A549 (cell line): Measurements from ENCODE around the gene HDC.

ENCODE experiments used
- BHLHE40 ChIP-seq: IDR thresholded peaks from 2 replicates; pipeline ENCODE4 v1.6.1; 2012; ENCODE audit warnings: low read depth, low read length, inconsistent platforms
- CHD2 ChIP-seq: fragments of 150-350 bp; IDR thresholded peaks from 2 replicates; pipeline ENCODE4 v1.6.1; 2014; ENCODE audit warnings: low read length; ENCODE audit not compliant: partially characterized antibody
- CHD4 ChIP-seq: fragments of 200-600 bp; sonication (generic); IDR thresholded peaks from 2 replicates; pipeline ENCODE4 v1.6.1; 2016; ENCODE audit warnings: antibody characterized with exemption, mild to moderate bottlenecking, borderline replicate concordance
- CTCF ChIP-seq: fragments of >200 bp; sonication (Bioruptor Twin); formaldehyde crosslinking; IDR thresholded peaks from 3 replicates; pipeline ENCODE4 v1.5.1; 2016
- JUN ChIP-seq, 2 experiments: fragments of >200 bp; sonication (Bioruptor Twin); formaldehyde crosslinking; IDR thresholded peaks; 2 replicates in 1 of 2; 3 replicates in 1 of 2; pipeline ENCODE4 v1.6.1; 2016 to 2017
- JUNB ChIP-seq: fragments of >200 bp; sonication (Bioruptor Twin); formaldehyde crosslinking; IDR thresholded peaks from 2 replicates; pipeline ENCODE4 v1.6.1; 2016
- PHF8 ChIP-seq: fragments of 200-600 bp; sonication (generic); IDR thresholded peaks from 2 replicates; pipeline ENCODE4 v1.6.1; 2016; ENCODE audit warnings: low read depth, mild to moderate bottlenecking, antibody characterized with exemption, moderate library complexity, borderline replicate concordance
- POLR2A ChIP-seq: IDR thresholded peaks from 2 replicates; pipeline ENCODE4 v1.6.1; 2012; ENCODE audit warnings: mild to moderate bottlenecking, low read length
- POLR2AphosphoS2 ChIP-seq: conservative IDR thresholded peaks from 2 replicates; pipeline ENCODE4 v1.6.1; 2012; ENCODE audit warnings: low read length, improper control_type of control experiment, inconsistent platforms
- REST ChIP-seq: fragments of 200-600 bp; sonication (generic); IDR thresholded peaks from 2 replicates; pipeline ENCODE4 v1.6.1; 2016; ENCODE audit warnings: antibody characterized with exemption, mild to moderate bottlenecking, moderate library complexity
- RFX5 ChIP-seq: fragments of 450-650 bp; IDR thresholded peaks from 2 replicates; pipeline ENCODE4 v1.7.1; 2014; ENCODE audit warnings: antibody characterized with exemption, mild to moderate bottlenecking, moderate library complexity
- RNF2 ChIP-seq: fragments of 200-600 bp; sonication (generic); IDR thresholded peaks from 2 replicates; pipeline ENCODE4 v1.6.1; 2016; ENCODE audit warnings: low read depth, mild to moderate bottlenecking, antibody characterized with exemption, moderate library complexity, borderline replicate concordance
- SMC3 ChIP-seq: fragments of >200 bp; sonication (Bioruptor Twin); formaldehyde crosslinking; IDR thresholded peaks from 3 replicates; pipeline ENCODE4 v1.6.1; 2018; ENCODE audit warnings: inconsistent platforms
- USF2 ChIP-seq: fragments of 450-650 bp; IDR thresholded peaks from 2 replicates; pipeline ENCODE4 v1.6.1; 2014; ENCODE audit warnings: antibody characterized with exemption

GRCh38 chr15:50275091-50275490, 9.6 kb upstream of the HDC start:
- TF ChIP-seq JUN (IDR thresholded peaks at IDR 0.05): no peak
- no peak for TF ChIP-seq CTCF
- no peak for TF ChIP-seq REST
- no peak for TF ChIP-seq SMC3
- TF ChIP-seq RFX5: no peak
- no peak for TF ChIP-seq CHD2
- no peak for TF ChIP-seq USF2
- TF ChIP-seq BHLHE40: no peak
- TF ChIP-seq POLR2A: no peak
- no peak for TF ChIP-seq RNF2
- no peak for TF ChIP-seq PHF8
- TF ChIP-seq JUNB: no peak
- TF ChIP-seq CHD4: no peak
- no peak for TF ChIP-seq POLR2AphosphoS2
